K562 (cell line): ENCODE results near the gene PLEKHA7. TPM values are rescaled to one million over a fixed set of nuclear protein-coding genes. Genes with fewer than 3 reads are reported as not detected.

Experiments used
- ATAC-seq: fragments of 200-7000 bp; cut with Tn5 transposase; 3 replicates; pipeline ENCODE4 v1.9.1; 2020; ENCODE audit warnings: moderate library complexity
- BruUV-seq: library from RNA; stranded (reverse); fragments of 400-500 nt; replicated peaks from 2 replicates; lab custom pipeline; 2021; lab: Mats Ljungman, UMichigan
- CTCF ChIA-PET: fragments of 300-600 bp; formaldehyde crosslinking; extraction: SDS; loops from one replicate; lab custom pipeline; 2021; ENCODE audit warnings: low intra/inter-chr PET ratio; lab: Yijun Ruan, JAX
- POLR2A ChIA-PET: fragments of 300-600, 350-650 bp; sonication (Branson Sonifier 250); formaldehyde crosslinking; extraction: SDS; loops from one replicate; lab custom pipeline; 2021; ENCODE audit warnings: antibody characterized with exemption, inconsistent platforms; lab: Yijun Ruan, JAX
- DNase-seq, 4 experiments: peaks; one replicate each; pipeline versions ENCODE4 v3.0.0 to v3.0.0-alpha.2; 2011 to 2018; ENCODE audit warnings: low spot score in 3 of 4, mixed read lengths in 3 of 4; ENCODE audit errors: extremely low read depth in 1 of 4
- FAIRE-seq: peaks from 2 replicates; lab custom pipeline; 2011; peaks lifted over from hg19 to GRCh38; lab: Jason Lieb, UNC
- H2AFZ ChIP-seq: 2 replicates; pipeline ENCODE4 v1.6.0; 2011; ENCODE audit warnings: low read depth, low read length, control low read depth, inconsistent platforms
- H3K27ac ChIP-seq: fragments of 200-600 bp; 3 replicates; pipeline ENCODE4 v1.8.0; 2011; ENCODE audit warnings: low read depth, mild to moderate bottlenecking, control low read depth, inconsistent platforms, low read length, moderate library complexity, mixed read lengths; ENCODE audit errors: extremely low read depth
- H3K27me3 ChIP-seq, 2 experiments: fragments of 300-600 bp in 1 of 2; 2 replicates in 1 of 2; 3 replicates in 1 of 2; pipeline versions ENCODE4 v1.6.0 to v1.8.0; 2011; ENCODE audit warnings: inconsistent platforms in 2 of 2, low read length in 2 of 2, mild to moderate bottlenecking in 1 of 2, mixed read lengths in 1 of 2, moderate library complexity in 1 of 2; ENCODE audit not compliant: control insufficient read depth in 2 of 2, insufficient read depth in 2 of 2
- H3K36me3 ChIP-seq: fragments of 300-600 bp; 3 replicates; pipeline ENCODE4 v1.8.0; 2011; ENCODE audit warnings: mild to moderate bottlenecking, low read length, inconsistent platforms; ENCODE audit not compliant: control insufficient read depth, insufficient read depth
- H3K4me1 ChIP-seq, 2 experiments: fragments of 200-600 bp in 1 of 2; replicated peaks in 1 of 2; 2 replicates in 1 of 2; 3 replicates in 1 of 2; pipeline versions ENCODE4 v1.5.1 to v1.8.0; 2011; ENCODE audit warnings: inconsistent platforms in 2 of 2, low read length in 2 of 2, mild to moderate bottlenecking in 1 of 2, mixed read lengths in 1 of 2, moderate library complexity in 1 of 2; ENCODE audit not compliant: control insufficient read depth in 2 of 2, insufficient read depth in 2 of 2
- H3K4me2 ChIP-seq: 2 replicates; pipeline ENCODE4 v1.6.1; 2011; ENCODE audit warnings: low read length, control low read depth, inconsistent platforms, mixed read lengths; ENCODE audit not compliant: insufficient read depth
- H3K4me3 ChIP-seq: fragments of 200-600 bp; sonication (generic), shearing (Covaris generic); 2 replicates; pipeline ENCODE4 v1.5.1; 2016; ENCODE audit warnings: control low read depth, inconsistent platforms
- H3K79me2 ChIP-seq: fragments of 200-600 bp; 3 replicates; pipeline ENCODE4 v1.8.0; 2011; ENCODE audit warnings: low read length, inconsistent platforms; ENCODE audit not compliant: control insufficient read depth, insufficient read depth
- H3K9ac ChIP-seq, 2 experiments: 2 replicates each; pipeline versions ENCODE4 v1.6.0 to v1.6.1; 2011; ENCODE audit warnings: low read depth in 2 of 2, low read length in 2 of 2, control low read depth in 1 of 2, inconsistent platforms in 1 of 2, mild to moderate bottlenecking in 1 of 2, mixed read lengths in 1 of 2; ENCODE audit not compliant: insufficient read depth in 1 of 2
- H3K9me1 ChIP-seq: one replicate; pipeline ENCODE4 v1.6.0; 2011; ENCODE audit warnings: inconsistent platforms, mild to moderate bottlenecking, low read length, moderate library complexity; ENCODE audit not compliant: control insufficient read depth, insufficient read depth
- H3K9me3 ChIP-seq: replicated peaks from 2 replicates; pipeline ENCODE4 v1.5.1; 2011; ENCODE audit warnings: low read depth, low read length, inconsistent platforms; ENCODE audit not compliant: control insufficient read depth, insufficient read depth
- H4K20me1 ChIP-seq: replicated peaks from 2 replicates; pipeline ENCODE4 v1.6.1; 2011; ENCODE audit warnings: low read length, inconsistent platforms, mixed read lengths; ENCODE audit not compliant: control insufficient read depth, insufficient read depth
- ETV5 ChIP-seq: sonication (generic); formaldehyde crosslinking; IDR thresholded peaks from 2 replicates; pipeline ENCODE4 v1.4.0; 2020; ENCODE audit warnings: low read depth, mild to moderate bottlenecking, missing genetic modification reagents
- NFIC ChIP-seq: fragments of 450-650 bp; IDR thresholded peaks from 2 replicates; pipeline ENCODE4 v1.6.1; 2017; ENCODE audit warnings: mild to moderate bottlenecking, inconsistent platforms
- RBM15 ChIP-seq: fragments of 200-400 bp; formaldehyde crosslinking; IDR thresholded peaks from 2 replicates; pipeline ENCODE4 v1.6.1; 2018; ENCODE audit warnings: mild to moderate bottlenecking, low read length, moderate library complexity; ENCODE audit not compliant: insufficient read depth
- TEAD2 ChIP-seq: fragments of 450-650 bp; IDR thresholded peaks from 2 replicates; pipeline ENCODE4 v1.6.1; 2016; ENCODE audit warnings: missing genetic modification characterization, control low read depth, missing compliant biosample characterization
- TGIF2 ChIP-seq: sonication (generic); formaldehyde crosslinking; IDR thresholded peaks from 2 replicates; pipeline ENCODE4 v1.8.1; 2022; ENCODE audit warnings: mild to moderate bottlenecking, missing genetic modification reagents, moderate library complexity
- THRAP3 ChIP-seq: fragments of 450-650 bp; IDR thresholded peaks from 2 replicates; pipeline ENCODE4 v1.6.1; 2016; ENCODE audit warnings: mild to moderate bottlenecking, inconsistent platforms, borderline replicate concordance
- USF1 ChIP-seq: sonication (generic); formaldehyde crosslinking; IDR thresholded peaks from 2 replicates; pipeline ENCODE4 v1.9.0; 2022; ENCODE audit warnings: mild to moderate bottlenecking, missing genetic modification reagents
- ZBTB26 ChIP-seq: fragments of 450-650 bp; formaldehyde crosslinking; IDR thresholded peaks from 2 replicates; pipeline ENCODE4 v1.4.0; 2022; ENCODE audit warnings: missing genetic modification characterization
- ZNF639 ChIP-seq, 2 experiments: fragments of 200-800 bp in 1 of 2; sonication (Bioruptor generic) in 1 of 2; sonication (generic) in 1 of 2; formaldehyde crosslinking in 1 of 2; IDR thresholded peaks in 1 of 2; conservative IDR thresholded peaks in 1 of 2; 2 replicates each; pipeline versions ENCODE4 v1.5.0 to v1.6.1; 2016 to 2020; ENCODE audit warnings: missing compliant biosample characterization in 1 of 2, missing genetic modification characterization in 1 of 2, missing genetic modification reagents in 1 of 2
- WGBS: fragments of 100-300 bp; shearing (Covaris generic); methylation state at CpG from one replicate; pipeline ENCODE4 v1.1.6; 2016; ENCODE audit warnings: low coverage, mixed read lengths; ENCODE audit not compliant: insufficient coverage; ENCODE audit errors: missing lambda C conversion rate; 5-methylcytosine and 5-hydroxymethylcytosine counted together
- in situ Hi-C: fragments of 300-500 bp; cut with MboI; formaldehyde crosslinking; loops from 4 replicates; pipeline ENCODE4 v1.15.0; 2018; ENCODE audit warnings: inconsistent platforms, mixed read lengths
- intact Hi-C: fragments of 100-400 bp; cut with micrococcal nuclease; formaldehyde crosslinking; loops from 2 replicates; pipeline ENCODE4 v1.14.2; 2022
- polyA plus RNA-seq, 8 experiments: library from polyadenylated mRNA; depleted of rRNA in 4 of 8; stranded (reverse) in 5 of 8; unstranded in 3 of 8; fragments of >200 nt; fragmentation: Nextera tagmentation in 2 of 8; fragmentation: Illumina TruSeq in 1 of 8; extraction: Ambion mirVana in 2 of 8; extraction: Trizol in 1 of 8; gene quantifications; 2 replicates each; pipeline versions ENCODE4 v1.2.1 to v1.2.3, GENCODE V29; 2011 to 2014; ENCODE audit warnings: inconsistent platforms in 1 of 8, missing spikeins in 1 of 8
- total RNA-seq, 7 experiments: library from RNA; depleted of rRNA in 6 of 7; stranded (reverse); fragments of >200 nt in 6 of 7; fragmentation: Illumina TruSeq in 2 of 7; extraction: Trizol in 2 of 7; gene quantifications; 2 replicates each; pipeline versions ENCODE4 v1.2.1 to v1.2.3, GENCODE V29; 2011 to 2021; ENCODE audit warnings: low replicate concordance in 1 of 7

PLEKHA7 gene
- total and polyA plus RNA-seq, 9 of the 15 experiments (the other 6 are each of a cell fraction or from before 2014, with no cell fraction given), result 0.06 to 0.77 (median 0.20) TPM; not detected in 1

GRCh38 chr11:16777613-16777975 lies 236.6 kb downstream of the PLEKHA7 start:
- no peak overlapping the region for H2AFZ ChIP-seq
- FAIRE-seq, result no peak
- intact Hi-C loops, result loop anchor here (10.0 kb wide), 1 partner anchor 153 kb away; no protein-coding TSS in a partner anchor
- ATAC-seq, result no peak
- CTCF ChIA-PET, result no interaction called here
- BruUV-seq, result no TSS peak
- in situ Hi-C loops, result no loop called here
- no peaks in the 10 kb centered on the region for H3K79me2 ChIP-seq
- no peaks in the 10 kb centered on the region for H3K36me3 ChIP-seq
- H3K4me1 ChIP-seq, result peaks cover 9 to 11% of the 10 kb centered on the region in 2 experiments; a peak in 3 of 5 replicates
- H3K27me3 ChIP-seq, result peaks cover 12 to 40% of the 10 kb centered on the region in 2 experiments
- no peaks in the 10 kb centered on the region for H3K9me3 ChIP-seq
- POLR2A ChIA-PET, result interaction anchor here (0.6 to 1.1 kb wide), 3 partner anchors 8 to 1412 kb away, joined by 3 read pairs; no protein-coding TSS in a partner anchor
- H3K9ac ChIP-seq, result peak overlapping the region in 1 of 2 experiments; percentile 45; a peak in 1 of 4 replicates
- TF ChIP-seq NFIC, result 0 out of 2 replicates have a peak, but pooled peaks have one; percentile 8
- TF ChIP-seq TGIF2 (CRISPR knock-in tag), result no peak
- no peak overlapping the region for H3K27ac ChIP-seq
- no peak overlapping the region for H3K4me3 ChIP-seq
- H3K9me1 ChIP-seq, result peaks cover 4% of the 10 kb centered on the region
- no peak for DNase-seq
- H3K4me2 ChIP-seq, result no peak overlapping the region
- WGBS, result 60% methylated on average over 3 of the region's 3 CpGs
- H4K20me1 ChIP-seq, result peaks cover 2% of the 10 kb centered on the region; the same call in 1 of the 2 replicates

GRCh38 chr11:16776711-16777612 lies 237.3 kb downstream of the PLEKHA7 start:
- POLR2A ChIA-PET, result interaction anchor here (0.6 kb wide), 2 partner anchors 8 to 16 kb away, joined by 3 to 4 read pairs; no protein-coding TSS in a partner anchor
- H3K27ac ChIP-seq, result no peak overlapping the region
- TF ChIP-seq RBM15 (no peak), ZNF639 (CRISPR knock-in tag; conservative IDR thresholded peaks at IDR 0.05 in 1 of 2, IDR thresholded peaks at IDR 0.05 in 1 of 2) (no peak), THRAP3 (no peak), ZBTB26 (CRISPR knock-in tag) (no peak), TEAD2 (tag) (no peak), USF1 (CRISPR knock-in tag) (no peak), ETV5 (CRISPR knock-in tag) (no peak)

More at GRCh38 chr11:16776711-16777612, 237.3 kb downstream of the PLEKHA7 start:
- Histone ChIP-seq H3K4me1 (peaks cover 9 to 11% of the 10 kb centered on the region in 2 experiments; a peak in 3 of 5 replicates), H3K4me3 (no peak overlapping the region), H3K36me3 (no peaks in the 10 kb centered on the region), H3K9me1 (no peaks in the 10 kb centered on the region), H3K9ac (no peak overlapping the region), H2AFZ (no peak overlapping the region), H3K4me2 (no peak overlapping the region), H3K9me3 (no peaks in the 10 kb centered on the region), H4K20me1 (no peaks in the 10 kb centered on the region; the same call in 1 of the 2 replicates), H3K27me3 (peaks cover 13 to 41% of the 10 kb centered on the region in 2 experiments), H3K79me2 (no peaks in the 10 kb centered on the region)
- CTCF ChIA-PET, result interaction anchor here (0.6 kb wide), 1 partner anchor 47 kb away, joined by 3 read pairs; no protein-coding TSS in a partner anchor
- BruUV-seq, result no TSS peak
- DNase-seq, result no peak
- intact Hi-C loops, result loop anchor here (10.0 kb wide), 1 partner anchor 152 kb away; no protein-coding TSS in a partner anchor
- 29% methylated on average over 14 of the region's 14 CpGs for WGBS
- ATAC-seq, result no peak
- in situ Hi-C loops, result no loop called here
- FAIRE-seq, result no peak
